Left lung (tissue), 10 donors: ENCODE data around the gene TTYH2. TPM values are rescaled to one million over a fixed set of nuclear protein-coding genes. Genes with fewer than 3 reads are reported as not detected.

Experiments
- ATAC-seq: fragments of 200-7000 bp; cut with Tn5 transposase; one replicate; pipeline ENCODE4 v1.9.1; 2020; ENCODE audit warnings: moderate library complexity
- DNase-seq, 4 donors: peaks; one replicate each; pipeline ENCODE4 v3.0.0-alpha.2; 2013 to 2020
- H3K27ac ChIP-seq, 2 donors: fragments of 200-600 bp; sonication (generic) in 1 of 2; one replicate each; pipeline versions ENCODE4 v1.5.0 to v1.8.0; 2020 to 2021
- H3K27me3 ChIP-seq, 2 donors: fragments of 200-600 bp; sonication (generic) in 1 of 2; one replicate each; pipeline versions ENCODE4 v1.5.0 to v1.8.0; 2020 to 2021
- H3K36me3 ChIP-seq, 2 donors: fragments of 200-600 bp; sonication (generic) in 1 of 2; one replicate each; pipeline versions ENCODE4 v1.5.0 to v1.8.0; 2020 to 2021
- H3K4me1 ChIP-seq, 2 donors: fragments of 200-600 bp; one replicate each; pipeline ENCODE4 v1.8.0; 2021
- H3K4me3 ChIP-seq, 2 donors: fragments of 200-600 bp; sonication (generic) in 1 of 2; one replicate each; pipeline versions ENCODE4 v1.5.0 to v1.8.0; 2020 to 2021; ENCODE audit warnings: mild to moderate bottlenecking in 1 of 2
- H3K9me3 ChIP-seq, 2 donors: fragments of 200-600 bp; sonication (generic) in 1 of 2; one replicate each; pipeline versions ENCODE4 v1.5.0 to v1.8.0; 2020 to 2021
- intact Hi-C, 2 donors: fragments of 100-400 bp; cut with DNase I; formaldehyde crosslinking; loops; one replicate each; pipeline versions ENCODE4 v1.11.2 to v1.14.2; 2022
- polyA plus RNA-seq, 6 donors: library from polyadenylated mRNA; unstranded; fragments of 120-200 nt; gene quantifications; one replicate each; pipeline ENCODE4 v1.2.1, GENCODE V29; 2013; ENCODE audit not compliant: insufficient read length in 6 of 6
- total RNA-seq, 2 donors: library from RNA; stranded (reverse); fragmentation: NEBNext Ultra II Directional; extraction: Animal tissue kit (Norgen Biotek cat#: 25700); gene quantifications; one replicate each; pipeline ENCODE4 v1.2.1, GENCODE V29; 2021
- TF ChIP-seq, protein P1 (sequence below), 2 donors: fragments of 200-600 bp; sonication (generic) in 1 of 2; IDR thresholded peaks; one replicate each; pipeline versions ENCODE4 v1.5.0 to v1.8.0; 2021; ENCODE audit warnings: antibody characterized with exemption in 2 of 2
- donor health status: DM: no; HTN: yes; CAD: no.
- donor health status: DM: no; HTN: no; CAD: no.

The TTYH2 gene
- total and polyA plus RNA-seq, 8 donors = 6.9 to 22.1 (median 16.5) TPM

DNA sequence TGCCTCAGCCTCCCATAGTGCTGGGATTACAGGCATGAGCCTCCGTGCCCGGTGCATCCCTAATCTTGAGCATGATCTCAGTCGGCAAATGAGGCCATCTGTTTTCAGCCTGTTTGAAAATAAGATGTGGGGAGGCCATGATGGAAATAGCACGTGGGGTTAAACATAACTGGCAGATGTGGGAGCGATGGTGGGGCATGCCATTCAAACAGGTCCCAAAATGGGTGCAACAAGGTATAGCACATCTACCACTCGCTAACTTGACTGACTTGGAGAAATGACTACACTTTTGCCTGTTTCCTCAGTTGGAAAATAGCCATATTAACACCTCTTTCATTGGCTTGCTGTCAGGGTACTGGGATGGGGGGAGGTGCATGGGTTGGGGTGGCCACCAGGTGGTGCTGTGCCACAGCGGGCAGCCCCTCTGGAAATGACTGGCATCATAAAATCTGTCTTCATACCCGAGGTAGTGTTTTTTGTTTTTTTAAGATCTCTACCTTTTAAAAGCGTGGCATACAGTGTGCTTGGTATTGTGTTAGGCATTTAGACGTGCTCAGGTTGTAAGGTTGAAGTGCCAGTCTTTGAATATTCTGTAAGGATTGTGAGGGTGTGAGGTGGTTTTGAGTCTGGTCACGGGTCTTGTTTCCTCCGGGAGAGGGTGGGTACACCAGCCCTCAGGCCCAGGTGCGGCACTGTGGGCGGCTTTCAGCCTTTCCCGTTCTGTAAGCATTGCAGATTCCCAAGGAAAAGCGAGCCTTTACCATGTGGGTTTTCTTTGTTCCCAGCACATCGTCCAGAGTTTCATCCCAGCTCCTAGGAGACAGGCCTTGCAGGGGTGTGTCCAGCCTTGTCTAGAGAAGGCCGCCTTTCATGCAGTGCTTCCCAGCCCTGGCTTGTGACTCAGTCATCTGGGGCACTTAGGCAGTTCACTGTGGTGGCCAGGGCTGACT lies 2.9 kb upstream of the TTYH2 start:
- ATAC-seq (peak; percentile 53), DNase-seq (peak in 3 of 4 donors; percentile 64 to 86 (median 65))
- Histone ChIP-seq H3K4me3 (no peak overlapping the region), H3K27me3 (peaks cover 0 to 21% of the 10 kb centered on the region in 2 donors), H3K9me3 (no peaks in the 10 kb centered on the region), H3K36me3 (peaks cover 0 to 56% of the 10 kb centered on the region in 2 donors), H3K27ac (no peak overlapping the region), H3K4me1 (peaks cover 26 to 81% of the 10 kb centered on the region in 2 donors)
- intact Hi-C loops = loop anchor here in 1 of 2 donors (5.0 kb wide), 1 partner anchor 87 kb away; no protein-coding TSS in a partner anchor
- TF ChIP-seq, protein P1, sequence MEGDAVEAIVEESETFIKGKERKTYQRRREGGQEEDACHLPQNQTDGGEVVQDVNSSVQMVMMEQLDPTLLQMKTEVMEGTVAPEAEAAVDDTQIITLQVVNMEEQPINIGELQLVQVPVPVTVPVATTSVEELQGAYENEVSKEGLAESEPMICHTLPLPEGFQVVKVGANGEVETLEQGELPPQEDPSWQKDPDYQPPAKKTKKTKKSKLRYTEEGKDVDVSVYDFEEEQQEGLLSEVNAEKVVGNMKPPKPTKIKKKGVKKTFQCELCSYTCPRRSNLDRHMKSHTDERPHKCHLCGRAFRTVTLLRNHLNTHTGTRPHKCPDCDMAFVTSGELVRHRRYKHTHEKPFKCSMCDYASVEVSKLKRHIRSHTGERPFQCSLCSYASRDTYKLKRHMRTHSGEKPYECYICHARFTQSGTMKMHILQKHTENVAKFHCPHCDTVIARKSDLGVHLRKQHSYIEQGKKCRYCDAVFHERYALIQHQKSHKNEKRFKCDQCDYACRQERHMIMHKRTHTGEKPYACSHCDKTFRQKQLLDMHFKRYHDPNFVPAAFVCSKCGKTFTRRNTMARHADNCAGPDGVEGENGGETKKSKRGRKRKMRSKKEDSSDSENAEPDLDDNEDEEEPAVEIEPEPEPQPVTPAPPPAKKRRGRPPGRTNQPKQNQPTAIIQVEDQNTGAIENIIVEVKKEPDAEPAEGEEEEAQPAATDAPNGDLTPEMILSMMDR (IDR thresholded peaks at IDR 0.05) = peak; percentile 94

DNA sequence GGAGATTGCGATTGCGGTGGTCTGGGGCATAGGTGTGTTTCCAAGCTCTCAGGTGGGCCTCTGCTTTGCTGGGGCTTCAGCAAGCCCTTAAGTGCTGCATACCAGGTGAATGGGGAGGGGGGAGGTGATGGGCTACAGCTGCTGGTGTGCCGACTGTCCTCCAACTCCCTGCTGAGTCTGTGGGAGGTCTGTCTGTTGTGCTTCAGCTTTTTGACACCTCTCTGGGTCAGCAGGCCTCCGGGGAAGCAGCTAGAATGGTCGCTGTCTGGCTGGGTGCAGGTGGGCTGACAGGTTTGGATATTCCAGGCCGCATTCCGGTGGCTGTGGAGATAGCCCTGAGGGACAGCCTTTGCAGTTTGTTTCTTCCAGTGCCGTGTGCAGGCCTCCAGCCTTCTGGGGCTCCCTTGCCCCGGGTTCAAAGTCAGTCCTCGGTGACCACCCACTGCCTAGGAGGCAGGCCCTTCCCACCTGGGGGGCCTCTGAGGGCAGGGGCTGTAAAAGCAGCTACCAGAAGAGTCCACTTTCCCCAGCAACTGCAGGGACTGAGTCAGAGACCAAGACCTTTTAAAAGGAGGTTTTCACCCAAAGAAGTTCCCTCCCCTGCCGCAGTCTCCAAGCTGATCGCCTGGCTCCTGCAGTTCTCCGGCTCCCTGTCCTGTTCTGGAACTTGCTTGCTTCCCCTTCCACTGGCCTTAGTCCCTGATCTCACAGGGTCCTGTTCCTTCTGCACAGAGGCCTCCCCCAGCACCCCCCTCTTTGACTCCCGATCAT lies 2.0 kb upstream of the TTYH2 start:
- ATAC-seq (no peak), DNase-seq (peak in 1 of 4 donors; percentile 36)
- TF ChIP-seq, protein P1 (IDR thresholded peaks at IDR 0.05) = no peak
- H3K27ac ChIP-seq = no peak overlapping the region
- H3K4me1 ChIP-seq = peaks cover 21 to 73% of the 10 kb centered on the region in 2 donors
- no peaks in the 10 kb centered on the region for H3K9me3 ChIP-seq
- peak overlapping the region in 1 of 2 donors; percentile 53 for H3K4me3 ChIP-seq
- H3K36me3 ChIP-seq = peaks cover 0 to 48% of the 10 kb centered on the region in 2 donors
- intact Hi-C loops = loop anchor here in 1 of 2 donors (5.0 kb wide), 1 partner anchor 86 kb away; no protein-coding TSS in a partner anchor
- peaks cover 0 to 21% of the 10 kb centered on the region in 2 donors for H3K27me3 ChIP-seq

DNA sequence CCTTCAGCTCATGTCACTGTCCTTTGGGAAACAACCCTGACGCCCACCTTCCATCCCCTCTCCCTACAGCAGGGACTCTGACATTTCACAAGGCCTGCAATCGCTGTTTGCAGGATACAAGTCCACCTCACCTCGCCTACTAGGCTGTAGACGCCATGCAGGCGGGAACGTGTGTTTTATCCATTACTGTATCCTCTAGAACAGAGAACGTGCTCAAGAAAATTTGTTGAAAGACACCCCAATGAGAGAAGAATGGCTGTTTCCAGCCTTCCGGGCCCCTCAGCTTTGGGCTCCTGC lies 1.5 kb upstream of the TTYH2 start:
- DNase-seq (no peak), ATAC-seq (no peak)
- TF ChIP-seq, protein P1 (IDR thresholded peaks at IDR 0.05) = no peak
- peak overlapping the region; percentile 53 to 54 for H3K4me3 ChIP-seq
- H3K27ac ChIP-seq = peak overlapping the region in 1 of 2 donors; percentile 81
- peaks cover 0 to 42% of the 10 kb centered on the region in 2 donors for H3K36me3 ChIP-seq
- intact Hi-C loops = loop anchor here in 1 of 2 donors (5.0 kb wide), 1 partner anchor 85 kb away; no protein-coding TSS in a partner anchor
- H3K4me1 ChIP-seq = peaks cover 21 to 69% of the 10 kb centered on the region in 2 donors
- H3K27me3 ChIP-seq = peaks cover 0 to 21% of the 10 kb centered on the region in 2 donors
- no peaks in the 10 kb centered on the region for H3K9me3 ChIP-seq

DNA sequence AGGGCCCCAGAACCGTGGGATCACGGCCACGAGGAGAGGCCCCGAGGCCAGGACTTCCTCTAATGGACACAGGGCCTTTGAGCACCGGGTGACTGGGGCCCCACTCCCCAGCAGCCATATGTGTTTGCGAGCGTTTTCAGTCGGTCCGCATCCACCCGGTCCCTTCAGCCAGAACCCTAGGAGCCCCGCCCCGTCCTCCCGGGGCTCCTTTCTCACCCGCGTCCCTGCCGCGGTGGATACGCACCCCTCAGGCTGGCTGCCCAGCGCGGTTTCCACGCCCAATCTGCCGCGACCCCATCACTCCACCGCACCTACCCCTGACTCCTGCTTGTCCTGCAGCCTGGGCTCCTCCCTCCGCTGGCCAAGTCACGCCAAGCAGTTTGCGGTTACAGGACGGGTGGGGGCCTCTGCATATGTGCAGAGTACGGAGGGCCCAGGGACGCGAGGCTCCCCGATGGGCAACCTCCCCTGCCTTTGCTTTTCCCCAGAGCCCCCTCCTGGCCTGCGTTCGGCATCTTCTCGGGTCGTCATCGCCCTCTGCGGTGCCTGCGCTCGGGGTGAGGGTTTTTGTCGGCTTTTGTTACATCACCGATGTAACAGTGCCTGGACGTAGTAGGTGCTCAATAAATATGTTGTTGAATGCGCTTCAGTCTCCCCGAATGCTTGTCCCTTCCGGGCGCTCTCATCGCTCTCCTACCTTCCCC lies 1.0 kb upstream of the TTYH2 start:
- Histone ChIP-seq H3K4me3 (peak overlapping the region; percentile 53 to 54), H3K36me3 (peaks cover 0 to 37% of the 10 kb centered on the region in 2 donors), H3K27me3 (peaks cover 0 to 21% of the 10 kb centered on the region in 2 donors), H3K9me3 (no peaks in the 10 kb centered on the region), H3K27ac (peak overlapping the region; percentile 79 to 81), H3K4me1 (peaks cover 21 to 64% of the 10 kb centered on the region in 2 donors)
- peak; percentile 5 for ATAC-seq
- peak in 1 of 4 donors; percentile 83 for DNase-seq
- intact Hi-C loops = loop anchor here in 1 of 2 donors (5.0 kb wide), 1 partner anchor 85 kb away; no protein-coding TSS in a partner anchor
- TF ChIP-seq, protein P1 (IDR thresholded peaks at IDR 0.05) = no peak
